Measurements from ENCODE around the gene SORCS2. TPM values are rescaled to one million over a fixed set of nuclear protein-coding genes. Genes with fewer than 3 reads are reported as not detected.

The SORCS2 gene
- total RNA-seq, 2 experiments from 2014 or later = 0.03 TPM; not detected in 1

- no TSS peak for BruUV-seq (replicated peaks)
- POLR2A ChIA-PET = no interaction called here
These were observed 422.1 kb downstream of the SORCS2 start for GRCh38 chr4:7614350-7614949.

GRCh38 chr4:7616193-7616592, 423.9 kb downstream of the SORCS2 start:
- no peaks in the 10 kb centered on the region for H3K4me1 ChIP-seq (ENCODE audit: insufficient read depth, low read length, poor library complexity, severe bottlenecking)
- ChIA-PET CTCF (ENCODE audit: unreplicated experiment) (no interaction called here), POLR2A (no interaction called here)
- no TSS peak for BruUV-seq (replicated peaks)
- H3K4me3 ChIP-seq (ENCODE audit: low read depth, low read length, poor library complexity, severe bottlenecking) = no peak overlapping the region
- no peaks in the 10 kb centered on the region for H3K9me3 ChIP-seq (ENCODE audit: low read length)
- no peak overlapping the region for H3K27ac ChIP-seq (ENCODE audit: low read depth, low read length, poor library complexity, severe bottlenecking)
- DNase-seq (ENCODE audit: low spot score) = no peak
- TF ChIP-seq EZH2phosphoT487 (IDR thresholded peaks at IDR 0.05; ENCODE audit: borderline replicate concordance, low read depth, low read length) (no peak), CTCF (conservative IDR thresholded peaks at IDR 0.05; ENCODE audit: low read length) (no peak)
- intact Hi-C loops (cut with micrococcal nuclease; ENCODE audit: unreplicated experiment) = no loop called here
- no peak overlapping the region for H3K4me2 ChIP-seq (ENCODE audit: low read length)
- H4K20me1 ChIP-seq (ENCODE audit: insufficient read depth, low read length) = no peaks in the 10 kb centered on the region
- no peak overlapping the region for H2AFZ ChIP-seq (ENCODE audit: low read length)
- H3K36me3 ChIP-seq (ENCODE audit: insufficient read depth, low read length) = no peaks in the 10 kb centered on the region
- H3K79me2 ChIP-seq (ENCODE audit: insufficient read depth, low read depth, low read length) = no peaks in the 10 kb centered on the region
- H3K9me2 ChIP-seq (ENCODE audit: insufficient read depth, low read length) = no peaks in the 10 kb centered on the region

More at GRCh38 chr4:7614350-7614949, 422.1 kb downstream of the SORCS2 start:
- intact Hi-C loops (cut with micrococcal nuclease; ENCODE audit: unreplicated experiment) = no loop called here
- Histone ChIP-seq H4K20me1 (ENCODE audit: insufficient read depth, low read length) (no peaks in the 10 kb centered on the region), H3K4me3 (ENCODE audit: low read depth, low read length, poor library complexity, severe bottlenecking) (no peak overlapping the region), H3K27ac (ENCODE audit: low read depth, low read length, poor library complexity, severe bottlenecking) (no peak overlapping the region), H3K4me2 (ENCODE audit: low read length) (no peak overlapping the region), H3K79me2 (ENCODE audit: insufficient read depth, low read depth, low read length) (no peaks in the 10 kb centered on the region), H3K9me3 (ENCODE audit: low read length) (no peaks in the 10 kb centered on the region), H2AFZ (ENCODE audit: low read length) (no peak overlapping the region), H3K4me1 (ENCODE audit: insufficient read depth, low read length, poor library complexity, severe bottlenecking) (no peaks in the 10 kb centered on the region), H3K36me3 (ENCODE audit: insufficient read depth, low read length) (no peaks in the 10 kb centered on the region), H3K9me2 (ENCODE audit: insufficient read depth, low read length) (no peaks in the 10 kb centered on the region)
- CTCF ChIA-PET (ENCODE audit: unreplicated experiment) = no interaction called here
- TF ChIP-seq CTCF (conservative IDR thresholded peaks at IDR 0.05; ENCODE audit: low read length) = no peak
- no peak for TF ChIP-seq EZH2phosphoT487 (IDR thresholded peaks at IDR 0.05; ENCODE audit: borderline replicate concordance, low read depth, low read length)
- DNase-seq (ENCODE audit: low spot score) = no peak

GRCh38 chr4:7618361-7618760, 426.0 kb downstream of the SORCS2 start:
- no peak overlapping the region for H3K4me2 ChIP-seq (ENCODE audit: low read length)
- TF ChIP-seq EZH2phosphoT487 (IDR thresholded peaks at IDR 0.05; ENCODE audit: borderline replicate concordance, low read depth, low read length) = no peak
- no peak for TF ChIP-seq CTCF (conservative IDR thresholded peaks at IDR 0.05; ENCODE audit: low read length)
- H4K20me1 ChIP-seq (ENCODE audit: insufficient read depth, low read length) = no peaks in the 10 kb centered on the region
- H3K4me1 ChIP-seq (ENCODE audit: insufficient read depth, low read length, poor library complexity, severe bottlenecking) = no peaks in the 10 kb centered on the region
- no peak overlapping the region for H3K4me3 ChIP-seq (ENCODE audit: low read depth, low read length, poor library complexity, severe bottlenecking)
- no peaks in the 10 kb centered on the region for H3K9me3 ChIP-seq (ENCODE audit: low read length)
- no peak for DNase-seq (ENCODE audit: low spot score)
- H3K9me2 ChIP-seq (ENCODE audit: insufficient read depth, low read length) = no peaks in the 10 kb centered on the region
- no peaks in the 10 kb centered on the region for H3K36me3 ChIP-seq (ENCODE audit: insufficient read depth, low read length)
- no peak overlapping the region for H3K27ac ChIP-seq (ENCODE audit: low read depth, low read length, poor library complexity, severe bottlenecking)
- ChIA-PET CTCF (ENCODE audit: unreplicated experiment) (no interaction called here), POLR2A (no interaction called here)
- no TSS peak for BruUV-seq (replicated peaks)
- intact Hi-C loops (cut with micrococcal nuclease; ENCODE audit: unreplicated experiment) = no loop called here
- no peak overlapping the region for H2AFZ ChIP-seq (ENCODE audit: low read length)
- H3K79me2 ChIP-seq (ENCODE audit: insufficient read depth, low read depth, low read length) = no peaks in the 10 kb centered on the region

All from OCI-LY7 (cell line).